Stimulated activated CD8-positive, alpha-beta memory T cell treated with anti-CD3 and anti-CD28 coated beads, Interleukin-4, amount 100 ng/mL, for 24 hours (primary cell): ENCODE results near the gene BARD1.
"Not testable (repeated sequence)": the region's sequence is repeated elsewhere in the genome, so short reads cannot be mapped to it uniquely, and the experiment has no call there.

Source experiments
- DNase-seq: peaks from one replicate; pipeline ENCODE4 v3.0.0-alpha.2; 2020; ENCODE audit warnings: low read depth

BARD1 gene

GRCh38 chr2:214765180-214765579 is 44.3 kb downstream of the BARD1 start:
- DNase-seq, result no peak

- no peak for DNase-seq
These were observed 56.0 kb downstream of the BARD1 start for GRCh38 chr2:214753455-214753854.

GRCh38 chr2:214750529-214750928 is 59.0 kb downstream of the BARD1 start:
- no peak for DNase-seq

DNA sequence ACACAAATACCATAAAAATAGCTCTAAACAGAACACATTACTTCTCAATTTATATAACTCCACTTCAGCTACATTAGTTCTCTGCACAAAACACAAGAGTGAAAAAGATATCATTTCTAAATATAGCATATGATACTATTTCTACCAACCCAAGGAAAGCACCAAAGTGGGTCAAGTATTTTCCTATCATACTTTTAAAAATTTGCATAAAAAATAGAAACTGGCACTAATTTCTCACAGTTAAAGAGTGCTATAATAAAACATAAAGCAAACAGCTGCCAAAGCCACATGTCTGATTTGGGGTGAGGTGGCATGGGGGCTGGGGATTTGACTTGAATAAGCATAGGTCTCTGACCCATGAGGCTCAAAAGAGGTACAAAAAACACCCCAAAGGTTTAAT is 61.5 kb downstream of the BARD1 start:
- no peak for DNase-seq

DNA sequence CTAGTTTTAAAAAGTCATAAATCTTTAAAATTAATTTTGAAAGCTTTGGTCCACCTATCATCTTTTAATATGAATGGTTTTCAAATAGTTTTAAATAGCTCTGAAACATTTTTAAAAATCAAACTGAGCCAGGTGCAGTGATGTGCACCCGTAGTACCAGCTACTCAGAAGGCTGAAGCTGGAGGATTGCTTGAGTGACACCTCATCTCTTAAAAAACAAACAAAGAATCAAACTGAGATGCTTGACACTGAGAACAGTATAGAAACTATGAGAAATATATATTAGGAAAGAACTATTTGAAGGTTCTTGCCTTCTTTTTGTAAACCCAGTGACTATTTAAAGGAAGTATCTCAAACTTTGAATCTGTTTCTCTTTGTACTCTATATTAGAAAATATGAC is 67.4 kb downstream of the BARD1 start:
- DNase-seq, result no peak

DNA sequence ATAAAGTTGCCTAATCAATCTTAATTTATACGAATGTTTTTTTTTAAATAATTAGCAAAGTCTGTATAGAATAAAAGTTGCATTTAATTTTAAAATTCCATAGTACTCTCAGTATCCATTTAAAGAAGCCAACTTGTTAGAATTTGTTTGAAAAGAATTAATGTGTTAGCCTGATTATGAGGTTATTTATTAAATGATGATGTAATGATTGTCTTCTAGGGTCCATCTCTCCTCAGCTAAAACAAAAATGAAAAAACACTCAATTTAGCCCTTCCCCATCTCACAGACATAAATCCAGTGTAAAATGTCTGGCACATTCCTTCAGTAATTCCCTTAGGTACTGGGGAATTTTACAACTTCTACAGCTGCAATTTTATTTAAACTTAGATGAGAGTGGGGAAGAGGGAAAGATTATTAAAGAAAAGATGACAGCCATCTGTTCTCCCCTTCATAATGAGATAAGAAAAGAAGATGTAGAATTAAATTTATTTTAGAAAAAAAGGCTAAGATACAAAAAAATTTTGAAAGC is 68.6 kb downstream of the BARD1 start:
- no peak for DNase-seq

GRCh38 chr2:214737188-214737587 is 72.3 kb downstream of the BARD1 start:
- no peak for DNase-seq

- DNase-seq, result no peak
These were observed 78.6 kb downstream of the BARD1 start for GRCh38 chr2:214730800-214731407.

DNA sequence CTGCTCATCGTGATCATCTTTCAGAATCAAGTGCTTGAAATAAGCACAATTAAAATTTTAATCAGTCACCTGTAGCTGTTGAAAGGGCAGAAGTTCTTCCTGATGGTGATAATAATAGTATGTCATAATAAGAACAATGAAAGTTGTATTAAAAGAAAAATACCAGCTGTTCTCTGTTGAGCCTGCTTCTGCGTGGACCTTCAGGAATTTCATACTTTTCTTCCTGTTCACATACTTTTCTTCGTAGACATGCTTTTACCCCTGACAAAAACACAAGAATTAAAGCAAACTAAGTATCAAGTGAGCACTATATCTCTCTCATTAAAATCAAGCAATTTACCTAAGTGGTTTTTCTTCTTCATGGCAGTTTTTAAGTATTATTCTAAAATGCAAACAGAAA is 79.2 kb downstream of the BARD1 start:
- DNase-seq, result no peak

DNA sequence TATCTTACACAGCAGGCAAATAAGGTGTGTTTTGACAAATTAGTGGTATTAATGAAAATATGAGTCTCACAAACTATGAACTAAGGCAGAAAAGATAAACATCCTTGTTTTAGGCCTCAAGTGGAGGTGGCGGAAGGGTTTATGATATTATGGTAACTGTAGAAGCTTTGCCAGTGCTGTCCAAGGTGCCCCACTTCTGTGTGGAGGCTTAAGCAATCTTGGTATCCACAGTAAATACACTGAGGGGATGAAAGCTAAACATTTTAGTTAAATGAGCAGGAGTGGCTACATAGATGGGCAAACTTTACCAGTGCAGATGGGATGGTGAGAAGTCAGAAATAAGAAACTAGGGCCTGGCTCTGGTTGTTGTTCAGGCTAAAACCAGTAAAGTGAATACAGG is 84.7 kb downstream of the BARD1 start:
- DNase-seq, result no peak

DNA sequence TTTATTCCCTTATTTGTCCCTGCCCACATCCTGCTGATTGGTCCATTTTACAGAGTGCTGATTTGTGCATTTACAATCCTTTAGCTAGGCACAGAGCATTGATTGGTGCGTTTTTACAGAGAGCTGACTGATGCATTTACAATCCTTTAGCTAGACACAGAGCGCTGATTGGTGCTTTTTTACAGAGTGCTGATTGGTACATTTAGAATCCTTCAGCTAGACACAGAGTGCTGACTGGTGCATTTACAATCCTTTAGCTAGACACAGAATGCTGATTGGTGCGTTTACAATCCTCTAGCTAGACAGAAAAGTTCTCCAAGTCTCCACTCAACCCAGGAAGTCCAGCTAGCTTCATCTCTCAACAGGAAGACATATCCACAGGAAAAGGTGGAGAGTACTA is 91.6 kb downstream of the BARD1 start:
- not testable (repeated sequence) for DNase-seq

DNA sequence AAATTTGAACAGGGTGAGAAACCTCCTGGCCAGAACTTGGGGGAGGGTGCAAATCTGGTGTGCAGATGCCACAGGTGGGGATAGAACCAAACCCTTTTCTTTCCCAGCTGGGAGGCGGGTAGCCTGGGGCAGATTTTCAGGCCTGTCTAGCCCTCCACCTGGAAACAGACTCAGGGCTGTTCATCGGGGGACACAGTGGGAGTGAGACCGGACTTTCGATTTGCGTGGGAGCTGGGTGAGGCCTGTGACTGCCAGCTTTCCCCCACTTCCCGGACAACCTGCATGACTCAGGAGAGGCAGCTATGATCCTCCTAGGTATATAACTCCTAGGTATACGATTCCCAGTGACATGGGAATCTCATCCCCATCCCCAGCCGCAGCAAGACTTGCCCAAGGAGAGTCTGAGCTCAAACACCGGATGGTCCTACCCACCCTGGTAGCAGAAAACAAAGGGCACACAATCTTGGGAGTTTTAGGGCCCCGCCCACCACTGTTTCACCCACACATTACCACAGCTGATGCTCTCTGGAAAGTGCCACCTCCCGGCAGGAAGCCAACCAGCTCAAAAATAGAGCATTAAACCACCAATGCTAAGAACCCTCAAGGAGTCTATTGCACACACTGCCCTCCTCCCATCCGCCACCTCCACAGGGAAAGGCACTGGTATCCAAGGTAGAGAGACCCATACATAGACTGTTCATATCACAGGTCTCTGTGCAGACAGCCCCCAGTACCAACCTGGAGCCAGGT is 92.5 kb downstream of the BARD1 start:
- no peak for DNase-seq

DNA sequence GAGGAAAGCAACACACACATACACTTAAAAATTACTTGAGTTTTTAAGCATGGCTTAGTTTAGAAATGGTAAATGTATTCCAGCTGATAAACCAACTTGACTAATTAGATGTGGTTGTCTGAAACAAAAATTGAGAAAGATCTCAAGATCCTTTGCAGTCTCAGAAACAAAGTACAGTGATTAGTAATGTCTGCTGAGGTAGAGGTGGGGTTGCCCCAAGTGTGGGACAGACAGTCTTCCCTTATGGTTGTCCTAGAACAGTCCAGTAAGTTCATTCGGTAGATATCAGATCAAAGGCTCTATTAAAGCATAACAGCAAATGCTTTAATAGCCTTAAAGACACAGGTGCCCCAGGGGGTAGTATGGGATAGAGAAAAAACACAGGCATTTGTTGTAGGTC is 94.5 kb downstream of the BARD1 start:
- no peak for DNase-seq

DNA sequence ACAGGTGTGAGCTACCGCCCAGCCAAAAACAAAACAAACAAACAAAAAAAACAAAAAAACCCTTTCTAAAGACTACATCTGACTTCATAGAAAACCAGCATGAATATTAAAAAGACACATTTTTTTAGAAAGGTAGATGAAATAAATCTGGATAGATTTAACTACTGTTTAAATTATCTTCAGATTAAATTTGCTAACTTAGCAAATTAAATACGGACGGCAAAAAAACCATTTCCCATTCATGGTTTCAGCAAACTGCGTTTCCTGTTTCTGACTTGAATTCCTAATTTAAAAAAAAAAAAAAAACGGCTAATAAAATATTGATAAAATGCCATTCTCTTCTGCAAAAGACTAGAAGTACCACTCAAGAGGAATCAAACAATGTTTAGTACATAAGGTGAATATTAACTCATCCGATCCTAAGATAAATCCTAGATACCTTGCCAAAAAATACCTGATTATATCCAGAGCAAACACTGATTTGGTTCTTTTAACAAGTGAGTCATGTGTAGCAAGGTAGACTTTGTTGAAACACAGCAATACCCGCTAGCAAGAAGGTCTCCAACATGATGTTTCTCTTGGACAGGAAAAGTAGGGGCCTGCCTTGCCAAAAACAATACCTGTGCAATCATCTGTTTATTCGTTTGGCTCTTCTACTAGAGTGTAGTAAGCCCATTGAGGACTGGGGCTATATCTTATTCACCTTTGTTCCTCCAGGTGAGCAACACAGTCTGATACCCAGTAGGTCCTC is 96.2 kb downstream of the BARD1 start:
- no peak for DNase-seq

DNA sequence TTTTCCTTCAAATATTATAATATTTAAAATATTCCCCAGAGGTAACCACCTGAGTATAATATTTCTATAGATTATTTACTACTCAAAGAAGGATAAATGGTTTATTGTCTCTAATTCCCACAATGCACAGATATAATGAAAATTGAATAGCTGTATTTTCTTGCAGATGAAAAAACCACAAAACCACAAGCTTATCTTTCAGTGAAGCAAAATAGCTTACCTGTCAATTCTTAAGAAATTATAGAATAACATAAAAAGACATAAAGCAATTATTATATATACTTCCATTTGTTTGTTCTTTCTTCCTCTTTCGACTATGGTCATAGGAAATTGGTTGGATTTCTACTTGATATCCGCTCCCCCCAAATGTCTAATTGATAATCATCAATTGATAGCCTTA is 98.8 kb downstream of the BARD1 start:
- no peak for DNase-seq

DNA sequence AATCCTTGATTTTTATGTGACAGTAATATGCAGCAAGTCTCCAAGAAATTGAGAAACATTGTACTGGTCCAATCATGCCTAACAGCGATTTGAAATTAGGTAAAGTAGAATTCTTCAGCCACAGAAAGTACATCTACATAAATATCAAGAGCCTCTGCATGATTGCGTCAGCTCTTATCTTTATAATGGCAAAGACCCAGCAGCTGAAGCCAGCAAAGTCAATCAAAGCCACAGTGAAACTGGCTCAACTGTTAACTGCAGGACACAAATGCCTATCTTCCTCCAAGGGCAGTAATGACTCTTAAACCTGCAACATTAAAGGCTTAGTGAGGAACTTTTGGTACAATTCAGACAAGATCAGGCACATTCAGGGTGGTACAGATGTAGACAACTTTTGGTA is 102.5 kb downstream of the BARD1 start:
- DNase-seq, result no peak

DNA sequence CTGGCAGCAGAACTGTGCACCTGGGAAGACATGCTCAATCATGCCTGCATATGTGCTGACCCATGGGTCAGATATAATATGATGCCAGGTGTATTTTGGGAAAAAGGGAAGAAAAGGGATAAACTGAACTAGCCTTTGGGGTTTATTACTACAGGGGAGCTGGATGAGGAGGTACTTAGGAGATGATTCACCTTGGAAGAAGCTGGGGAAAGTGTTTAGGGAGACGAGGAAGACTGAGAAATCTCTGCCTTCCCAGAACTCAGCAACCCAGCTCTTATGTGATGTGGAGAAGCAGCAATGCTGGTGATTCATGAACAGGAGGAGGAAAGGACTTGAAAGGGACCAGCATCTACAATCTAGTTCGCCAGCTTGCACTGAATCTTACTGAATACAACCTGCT is 110.2 kb downstream of the BARD1 start:
- no peak for DNase-seq

DNA sequence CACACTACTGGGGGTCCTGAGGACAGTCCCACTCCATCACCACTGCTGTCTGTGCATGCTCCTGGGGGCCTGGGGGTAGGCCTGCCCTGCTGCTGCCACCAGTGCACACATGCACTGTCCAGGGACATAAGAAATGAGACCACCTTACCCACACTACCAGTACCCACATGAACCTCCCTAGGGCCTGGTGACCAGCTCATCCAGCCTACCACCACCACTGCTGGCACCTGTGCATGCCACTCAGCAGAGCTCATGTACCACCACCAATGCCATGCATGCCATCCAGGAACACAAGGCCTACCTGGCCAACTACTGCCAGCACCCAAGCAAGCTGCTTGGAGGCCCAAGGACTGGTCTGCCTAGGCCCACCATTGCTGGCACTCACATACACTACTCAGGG is 112.8 kb downstream of the BARD1 start:
- DNase-seq, result no peak

DNA sequence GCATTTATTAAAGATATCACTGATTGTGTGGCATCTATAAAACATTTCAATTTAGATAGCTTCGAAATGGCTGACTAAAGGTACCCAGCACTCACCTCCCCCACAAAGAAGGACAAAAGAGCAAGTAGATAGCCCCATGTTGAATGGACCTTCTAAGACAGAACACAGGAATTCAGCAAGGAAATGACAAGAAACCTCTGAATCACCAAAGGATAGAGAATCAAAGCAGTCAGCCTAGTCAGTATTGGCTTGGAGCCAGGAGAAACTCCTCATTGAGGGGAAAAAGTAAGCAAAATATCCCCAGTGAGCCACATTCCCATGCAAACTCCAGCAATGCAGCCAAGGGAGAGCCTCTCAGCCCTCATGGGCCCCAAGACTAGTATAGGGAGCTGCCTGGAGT is 113.7 kb downstream of the BARD1 start:
- no peak for DNase-seq

DNA sequence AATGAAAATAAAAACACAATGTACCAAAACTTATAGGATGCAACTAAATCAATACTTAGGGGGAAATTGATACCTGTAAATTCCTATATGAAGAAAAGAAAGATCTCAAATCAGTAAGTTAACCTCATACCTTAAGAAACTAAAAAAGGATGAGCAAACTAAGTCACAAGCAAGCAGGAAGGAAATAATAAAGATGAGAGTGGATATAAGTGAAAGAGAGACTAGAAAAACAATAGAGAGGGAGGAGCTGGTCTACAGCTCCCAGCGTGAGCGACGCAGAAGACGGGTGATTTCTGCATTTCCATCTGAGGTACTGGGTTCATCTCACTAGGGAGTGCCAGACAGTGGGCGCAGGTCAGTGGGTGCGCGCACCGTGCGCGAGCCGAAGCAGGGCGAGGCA is 125.9 kb downstream of the BARD1 start:
- not testable (repeated sequence) for DNase-seq

- DNase-seq, result no peak
These were observed 129.7 kb downstream of the BARD1 start for GRCh38 chr2:214679736-214680135.

GRCh38 chr2:214676421-214677089 is 132.9 kb downstream of the BARD1 start:
- DNase-seq, result no peak
